NB4 (cell line): ENCODE data around the gene PDC.

Source experiments
- MAX ChIP-seq: IDR thresholded peaks from 2 replicates; pipeline ENCODE4 v1.6.1; 2011; ENCODE audit warnings: low read depth, low read length
- MYC ChIP-seq: IDR thresholded peaks from 2 replicates; pipeline ENCODE4 v1.6.1; 2011; ENCODE audit warnings: low read depth, low read length
- POLR2A ChIP-seq: IDR thresholded peaks from 2 replicates; pipeline ENCODE4 v1.6.1; 2011; ENCODE audit warnings: mild to moderate bottlenecking; ENCODE audit not compliant: insufficient read length; ENCODE audit errors: extremely low read depth
- TF ChIP-seq, protein P1 (sequence below): IDR thresholded peaks from one replicate; pipeline ENCODE4 v1.5.1; 2012; ENCODE audit warnings: low read depth, low read length

DNA sequence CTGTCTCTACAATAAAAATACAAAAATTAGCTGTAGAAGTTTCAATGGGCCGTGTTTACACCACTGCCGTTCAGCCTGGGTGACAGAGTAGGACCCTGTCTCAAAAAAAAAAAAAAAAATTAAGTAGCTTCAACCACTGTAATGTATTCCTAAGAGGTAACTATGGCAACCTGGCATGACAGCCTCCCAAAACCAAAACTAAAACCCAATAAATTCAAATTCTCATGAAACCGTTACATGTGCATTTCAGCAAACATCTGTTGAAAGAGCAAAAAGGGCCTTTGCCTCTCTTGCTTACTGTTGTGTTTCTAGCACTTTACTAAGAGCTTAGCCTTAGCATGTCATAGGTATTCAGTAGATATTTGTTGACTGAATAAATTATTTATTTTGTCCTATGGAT, 51.8 kb downstream of the PDC start:
- TF ChIP-seq, protein P1, sequence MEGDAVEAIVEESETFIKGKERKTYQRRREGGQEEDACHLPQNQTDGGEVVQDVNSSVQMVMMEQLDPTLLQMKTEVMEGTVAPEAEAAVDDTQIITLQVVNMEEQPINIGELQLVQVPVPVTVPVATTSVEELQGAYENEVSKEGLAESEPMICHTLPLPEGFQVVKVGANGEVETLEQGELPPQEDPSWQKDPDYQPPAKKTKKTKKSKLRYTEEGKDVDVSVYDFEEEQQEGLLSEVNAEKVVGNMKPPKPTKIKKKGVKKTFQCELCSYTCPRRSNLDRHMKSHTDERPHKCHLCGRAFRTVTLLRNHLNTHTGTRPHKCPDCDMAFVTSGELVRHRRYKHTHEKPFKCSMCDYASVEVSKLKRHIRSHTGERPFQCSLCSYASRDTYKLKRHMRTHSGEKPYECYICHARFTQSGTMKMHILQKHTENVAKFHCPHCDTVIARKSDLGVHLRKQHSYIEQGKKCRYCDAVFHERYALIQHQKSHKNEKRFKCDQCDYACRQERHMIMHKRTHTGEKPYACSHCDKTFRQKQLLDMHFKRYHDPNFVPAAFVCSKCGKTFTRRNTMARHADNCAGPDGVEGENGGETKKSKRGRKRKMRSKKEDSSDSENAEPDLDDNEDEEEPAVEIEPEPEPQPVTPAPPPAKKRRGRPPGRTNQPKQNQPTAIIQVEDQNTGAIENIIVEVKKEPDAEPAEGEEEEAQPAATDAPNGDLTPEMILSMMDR, result no peak
- TF ChIP-seq POLR2A, result no peak
- TF ChIP-seq MYC, result no peak
- no peak for TF ChIP-seq MAX
